Measurements from ENCODE around the gene EPG5.

Gene EPG5

DNA sequence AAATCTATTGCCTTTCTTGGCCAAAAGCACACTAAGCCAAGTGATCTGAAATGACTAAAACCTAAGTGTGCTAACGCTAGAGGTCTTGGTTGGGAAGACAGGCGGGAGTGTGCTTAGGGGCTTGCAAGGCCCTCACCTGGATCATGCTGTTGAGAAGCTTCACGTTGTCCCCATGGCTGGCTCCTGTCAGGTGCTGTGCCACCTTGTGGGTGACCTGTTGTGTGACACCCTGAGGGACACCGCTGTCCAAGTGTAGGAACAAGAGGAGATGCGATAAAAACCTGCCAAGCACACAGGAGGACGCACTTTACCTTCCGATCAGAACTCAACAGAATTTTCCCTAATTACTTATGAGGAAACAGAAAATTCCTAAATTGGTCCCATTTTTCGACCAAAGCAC lies 50.8 kb downstream of the EPG5 start:
- no peak for DNase-seq

DNA sequence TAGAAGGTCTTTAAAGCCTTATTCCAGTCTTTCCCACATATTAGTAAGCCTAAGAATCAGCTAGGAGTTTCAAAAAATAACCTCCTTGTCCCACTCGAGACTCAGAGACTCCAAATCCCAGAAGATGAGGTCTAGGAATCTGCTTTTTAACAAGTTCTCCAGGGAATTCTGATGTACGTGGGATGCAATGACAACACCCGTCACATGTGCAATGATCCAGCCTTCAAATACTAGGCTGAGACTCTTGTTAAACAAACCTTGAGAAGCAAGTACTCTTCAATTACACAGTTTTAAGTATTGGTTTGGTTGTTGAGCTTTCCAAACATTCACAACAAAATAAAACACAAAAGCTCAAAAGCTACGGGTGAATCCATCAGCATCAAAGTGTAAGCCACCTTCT lies 53.9 kb downstream of the EPG5 start:
- no peak for DNase-seq

DNA sequence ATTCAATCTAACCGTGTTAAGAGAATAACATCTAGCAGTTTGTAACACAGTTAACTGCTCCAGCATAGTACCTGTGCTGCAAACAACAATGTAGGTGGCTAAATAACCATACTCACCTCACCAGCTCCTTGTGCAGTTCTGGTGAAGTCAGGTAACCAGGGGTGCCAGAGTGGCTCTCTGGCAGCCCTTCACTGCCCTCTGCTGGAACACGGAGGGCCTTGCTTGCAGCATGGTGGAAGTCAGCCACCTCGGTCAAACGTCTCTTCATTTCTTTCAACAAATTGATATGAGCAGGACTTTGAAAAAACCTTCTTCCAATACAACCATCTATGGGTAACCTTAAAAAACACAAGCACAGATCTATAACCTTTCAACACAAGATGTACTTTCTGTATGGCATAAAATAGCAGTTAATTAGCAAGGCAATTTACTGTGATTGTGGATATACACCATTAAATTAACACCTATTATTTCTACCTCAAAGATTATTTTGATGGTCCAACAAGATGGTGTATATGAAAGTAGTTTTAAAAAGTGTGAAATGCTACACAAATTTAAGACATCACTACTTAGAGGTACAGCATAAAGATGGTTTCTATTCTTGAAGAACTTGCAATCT lies 56.6 kb downstream of the EPG5 start:
- DNase-seq: peak; percentile 48

DNA sequence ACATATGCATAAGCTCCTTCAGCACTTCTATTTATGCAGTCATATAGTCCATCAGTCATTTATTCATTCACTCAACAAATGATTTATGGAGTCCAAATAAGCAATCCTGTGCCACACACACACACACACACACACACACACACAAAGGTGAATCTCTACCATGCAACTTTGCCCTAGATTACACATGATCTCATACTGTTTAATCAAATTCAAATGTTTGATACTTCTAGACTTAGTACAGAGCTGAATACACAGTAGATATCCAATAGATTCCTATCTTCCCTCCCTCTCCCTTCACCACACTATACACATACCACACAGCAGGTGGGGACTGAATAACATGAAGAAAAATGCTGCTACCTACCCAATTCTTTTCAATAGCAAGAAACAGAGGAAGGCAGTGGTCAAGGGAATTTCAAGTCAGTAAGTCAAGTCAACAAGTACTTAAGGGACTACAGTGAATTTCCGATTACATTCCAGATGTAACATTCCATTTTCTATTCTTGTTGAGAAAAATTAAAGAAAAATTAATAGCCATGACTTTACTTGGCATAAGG lies 65.4 kb downstream of the EPG5 start:
- no peak for DNase-seq

DNA sequence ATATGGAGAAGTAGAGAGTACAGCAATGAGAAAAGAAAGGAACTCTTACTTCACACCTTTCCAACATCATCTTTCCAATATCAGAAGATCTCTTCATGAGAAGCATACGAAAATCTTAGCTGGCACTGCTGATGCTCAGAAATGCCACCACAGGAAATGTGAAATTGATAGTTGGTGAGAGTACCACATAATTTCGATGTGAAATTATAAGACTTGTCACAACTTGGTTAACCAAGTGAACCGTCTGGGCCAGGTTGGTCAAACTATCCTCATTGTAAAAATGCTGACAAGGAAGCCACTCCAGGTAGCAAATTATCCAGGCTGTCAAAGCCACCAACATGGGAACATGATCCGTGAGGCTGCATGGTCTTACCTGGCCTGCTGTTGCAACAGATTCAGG lies 66.5 kb downstream of the EPG5 start:
- DNase-seq: no peak

DNA sequence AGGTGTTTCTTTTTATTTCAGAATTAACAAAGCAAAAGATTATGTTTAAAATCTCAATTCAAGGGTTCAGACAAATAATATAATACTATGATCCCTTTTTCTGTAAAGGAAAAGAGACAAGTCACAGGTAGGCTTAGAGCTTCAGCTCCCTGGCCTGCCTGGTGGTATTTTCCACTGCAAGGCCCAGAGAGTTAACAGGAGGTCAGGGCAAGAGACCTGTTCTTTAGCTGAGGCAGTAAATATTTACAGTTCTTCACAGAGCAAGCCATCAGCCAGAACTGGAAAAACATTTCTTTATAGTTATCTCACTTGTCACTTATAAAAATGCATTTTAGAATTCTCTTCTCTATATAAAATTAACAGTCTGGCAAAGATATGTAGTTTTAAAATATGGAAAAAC lies 70.1 kb downstream of the EPG5 start:
- DNase-seq: no peak

DNA sequence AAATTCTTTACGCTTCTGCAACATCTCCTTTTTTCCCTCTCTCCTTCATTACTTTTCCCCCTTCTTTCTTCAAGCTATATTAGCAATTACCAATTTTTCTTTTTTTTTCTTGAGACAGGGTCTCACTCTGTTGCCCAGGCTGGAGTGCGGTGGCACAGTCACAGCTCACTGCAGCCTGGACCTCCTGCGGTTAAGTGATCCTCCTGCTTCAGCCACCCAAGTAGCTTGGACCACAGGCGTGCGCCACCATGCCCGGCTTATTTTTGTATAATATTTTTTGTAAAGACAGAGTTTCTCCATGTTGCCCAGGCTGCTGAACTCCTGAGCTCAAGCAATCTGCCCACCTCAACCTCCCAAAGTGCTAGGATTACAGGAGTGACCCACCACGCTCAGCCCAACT lies 70.7 kb downstream of the EPG5 start:
- DNase-seq: no peak

DNA sequence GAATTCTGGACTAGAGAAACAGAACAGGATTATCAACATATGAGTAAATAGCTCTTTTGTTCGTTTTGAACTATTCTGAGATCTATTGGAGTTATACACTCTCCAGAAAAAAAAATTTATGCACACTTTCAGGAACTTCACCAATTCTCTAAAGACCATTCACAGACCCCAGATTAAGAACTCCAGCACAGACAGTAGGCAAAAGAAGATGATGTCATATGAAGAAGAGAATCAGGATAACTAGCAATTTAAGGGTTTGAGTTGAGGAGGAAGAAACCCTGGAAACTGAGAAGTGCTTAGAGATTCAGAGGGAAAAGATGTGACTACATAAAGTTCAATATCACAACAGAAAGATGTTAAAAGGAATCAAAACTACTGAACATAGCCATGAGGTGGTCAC lies 71.8 kb downstream of the EPG5 start:
- no peak for DNase-seq

DNA sequence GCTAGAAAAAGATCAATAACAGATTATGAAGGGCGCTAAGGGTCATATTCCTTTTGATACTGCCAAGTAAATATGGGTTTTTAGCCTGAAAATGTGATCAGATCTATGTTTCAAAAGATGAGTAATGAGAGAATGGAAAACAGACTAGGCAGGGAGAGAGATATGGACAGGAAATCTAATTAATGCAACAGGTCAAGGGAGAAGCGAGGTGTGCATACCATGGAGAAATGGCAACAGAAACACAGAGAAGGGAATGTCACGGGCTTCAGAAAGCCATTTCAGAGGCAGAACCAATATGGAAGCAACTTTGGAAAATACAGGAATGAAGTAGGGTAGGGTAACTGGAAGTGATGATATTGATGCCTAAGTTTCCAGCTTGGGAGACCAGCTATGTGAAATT lies 72.3 kb downstream of the EPG5 start:
- no peak for DNase-seq

DNA sequence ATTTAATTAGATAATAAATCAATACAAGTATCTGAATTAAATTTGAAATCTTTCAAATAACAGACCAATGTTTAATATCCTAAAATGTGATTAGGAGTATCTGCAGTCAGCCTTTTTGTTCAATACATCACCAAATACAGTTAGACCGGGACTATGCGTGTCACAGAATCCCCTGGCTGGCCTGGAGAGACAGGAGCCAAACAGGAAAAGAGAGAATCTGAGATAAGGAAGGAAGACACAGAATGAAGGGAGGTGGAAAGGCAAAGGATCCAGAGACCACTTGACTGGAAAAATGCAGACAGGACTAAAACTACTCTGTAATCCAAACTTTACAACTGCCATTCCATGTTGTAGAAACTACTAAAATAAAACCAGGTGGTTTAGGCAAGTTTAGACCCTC lies 75.3 kb downstream of the EPG5 start:
- no peak for DNase-seq

DNA sequence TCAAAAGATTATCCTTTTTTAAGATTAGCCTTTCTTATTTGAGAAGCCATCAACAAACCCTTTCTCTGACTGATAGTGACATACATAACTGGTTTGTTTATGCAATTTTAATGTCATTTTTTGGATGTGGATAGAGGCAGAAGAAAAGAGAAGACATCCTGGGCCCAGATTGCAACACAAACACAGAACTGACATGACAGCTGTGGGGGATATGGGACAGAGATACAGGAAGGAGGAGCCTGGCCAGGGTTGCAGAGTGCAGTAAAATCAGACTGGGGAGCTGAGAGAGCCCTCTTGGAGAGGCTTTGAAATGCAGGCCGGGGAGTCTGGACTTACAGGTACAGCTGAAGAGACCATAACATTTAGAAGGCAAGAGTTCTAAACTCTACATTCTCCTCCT lies 76.5 kb downstream of the EPG5 start:
- no peak for DNase-seq

DNA sequence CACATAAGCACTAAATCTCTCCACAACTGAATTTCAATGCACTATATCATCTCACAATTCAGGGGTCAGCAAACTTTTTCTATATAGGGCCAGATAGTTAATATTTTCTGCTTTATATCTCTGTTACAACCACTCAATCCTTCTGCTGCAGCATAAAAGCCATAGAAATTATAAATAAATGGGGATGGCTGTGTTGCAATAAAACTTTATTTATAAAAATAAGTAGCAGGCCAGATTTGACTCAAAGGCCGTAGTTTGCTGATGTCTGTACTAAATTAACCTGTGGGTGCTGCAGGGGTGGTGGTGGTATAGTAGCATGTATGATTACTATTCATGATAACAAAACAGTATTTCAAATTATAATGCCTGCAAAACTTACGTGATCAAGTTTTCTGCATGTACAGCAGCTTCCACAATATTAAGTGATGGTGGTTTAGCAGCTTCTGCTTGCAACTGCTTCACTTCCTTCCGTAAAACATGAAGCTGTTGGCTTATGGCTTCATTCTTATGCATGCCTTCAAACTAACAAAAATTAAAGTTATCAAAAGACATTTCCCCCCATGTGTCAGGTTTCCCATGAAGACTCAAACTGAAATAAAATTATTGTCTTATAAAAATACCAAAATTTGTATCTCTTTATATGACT lies 77.6 kb downstream of the EPG5 start:
- DNase-seq: no peak

DNA sequence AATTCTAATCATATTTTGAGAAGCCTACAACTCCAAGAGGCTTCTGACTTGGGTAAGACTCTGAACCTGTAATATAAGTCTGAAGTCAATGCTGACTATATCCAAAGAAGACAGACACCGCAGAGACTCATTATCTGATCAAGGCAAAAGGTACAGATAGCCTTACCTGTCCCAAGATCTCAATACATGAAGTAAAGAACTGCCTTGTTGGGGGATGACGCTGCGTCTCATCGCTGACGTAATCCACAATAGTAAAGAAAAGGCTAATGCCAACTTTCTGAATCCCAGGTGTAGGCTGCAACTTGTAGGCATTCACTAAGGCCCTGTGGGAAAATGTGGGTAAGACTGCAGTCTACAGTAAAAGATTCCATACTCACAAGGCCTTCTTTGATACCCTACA lies 79.5 kb downstream of the EPG5 start:
- DNase-seq: no peak

DNA sequence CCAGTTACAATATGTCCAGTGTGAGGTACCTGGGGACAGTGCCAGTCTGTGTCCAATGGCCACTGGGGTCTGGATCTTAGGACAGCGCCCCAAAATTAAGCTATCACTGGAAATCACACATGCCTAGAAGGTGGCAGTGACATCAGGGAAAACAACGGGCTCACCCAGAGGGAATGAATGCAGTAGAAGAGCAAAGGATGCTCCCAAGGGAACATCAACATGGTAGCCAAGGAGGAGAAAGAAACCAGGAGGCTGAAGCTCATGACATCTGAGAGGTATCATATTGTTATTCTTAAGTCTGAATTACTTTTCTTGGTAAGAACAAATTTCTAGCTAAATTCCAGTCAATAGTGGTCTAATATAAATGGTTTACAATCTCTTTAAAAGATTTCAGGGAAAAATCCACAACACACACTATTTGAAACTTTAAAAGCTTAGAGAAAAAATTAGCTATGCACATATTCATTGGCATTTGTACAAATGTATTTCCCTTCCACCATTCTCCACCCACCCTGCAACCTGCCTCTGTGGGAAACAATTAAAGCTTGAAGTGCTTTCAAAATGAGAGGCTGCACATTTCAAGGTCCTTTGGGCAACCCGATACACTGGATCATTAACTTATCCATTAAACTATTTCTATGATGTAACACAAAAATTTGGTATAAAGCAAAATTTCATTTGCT lies 86.1 kb downstream of the EPG5 start:
- DNase-seq: no peak

DNA sequence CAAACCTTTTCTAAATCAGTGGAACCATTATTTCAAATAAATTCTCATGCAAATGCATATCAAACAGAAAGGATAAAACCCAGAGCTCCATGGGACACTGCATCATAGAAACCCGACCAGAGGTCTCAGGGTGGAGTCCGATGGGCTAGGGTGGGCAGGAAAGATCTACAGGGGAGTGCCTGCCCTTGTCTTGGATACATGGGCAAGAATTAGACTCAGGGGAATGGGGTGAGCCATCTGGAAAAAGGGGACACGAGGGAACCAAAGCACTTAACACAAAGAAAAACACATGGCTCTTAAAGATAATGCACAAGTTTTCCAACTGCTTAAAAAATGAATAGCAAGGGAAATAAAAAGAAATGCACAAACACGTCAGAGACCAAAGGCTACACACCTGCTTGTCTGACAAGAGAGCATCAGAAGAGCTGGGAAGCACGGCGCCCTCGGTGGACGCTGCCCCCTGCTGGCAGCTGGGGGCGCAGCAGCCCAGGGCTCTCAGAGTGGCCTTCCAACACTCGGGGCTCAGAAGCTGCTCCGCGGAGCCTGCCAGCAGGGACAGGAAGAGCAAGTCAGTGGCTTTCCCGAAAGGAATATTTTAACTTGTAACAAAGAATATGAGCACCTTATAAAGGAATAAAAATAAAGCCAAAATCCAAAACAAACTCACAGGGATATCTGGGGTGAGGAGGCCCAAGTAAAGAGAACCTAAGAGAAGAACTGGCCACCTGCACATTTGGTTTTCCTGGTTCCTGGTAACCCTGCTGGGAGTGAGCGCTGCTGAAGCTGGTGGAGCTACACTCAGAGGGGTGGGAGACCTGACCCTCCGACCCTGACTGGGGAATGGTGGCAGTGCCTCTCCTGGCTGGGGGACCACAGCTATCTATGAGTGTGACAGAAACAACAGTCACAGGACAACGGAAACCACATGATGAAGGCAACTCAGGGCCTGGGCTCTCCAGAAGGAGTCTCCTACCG lies 87.2 kb downstream of the EPG5 start:
- DNase-seq: peak; percentile 63

DNA sequence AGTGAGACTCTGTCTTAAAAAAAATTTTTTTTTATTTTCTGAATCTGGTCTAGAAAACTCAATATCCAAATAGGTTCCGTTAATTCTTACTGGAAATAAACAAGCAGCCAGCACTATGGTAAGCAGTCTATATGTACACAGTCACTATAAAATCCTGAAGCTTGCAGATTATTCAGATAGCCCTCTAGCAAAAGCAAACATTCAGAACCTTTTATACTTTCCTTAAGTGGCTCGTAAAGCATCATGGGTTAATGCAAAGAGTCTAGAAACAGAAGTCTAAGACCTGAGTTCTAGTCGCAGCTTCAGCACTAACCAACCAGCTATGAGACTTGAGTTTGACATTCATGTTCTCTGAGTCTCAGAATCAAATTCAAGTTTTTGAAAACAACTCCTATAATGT lies 89.7 kb downstream of the EPG5 start:
- no peak for DNase-seq

DNA sequence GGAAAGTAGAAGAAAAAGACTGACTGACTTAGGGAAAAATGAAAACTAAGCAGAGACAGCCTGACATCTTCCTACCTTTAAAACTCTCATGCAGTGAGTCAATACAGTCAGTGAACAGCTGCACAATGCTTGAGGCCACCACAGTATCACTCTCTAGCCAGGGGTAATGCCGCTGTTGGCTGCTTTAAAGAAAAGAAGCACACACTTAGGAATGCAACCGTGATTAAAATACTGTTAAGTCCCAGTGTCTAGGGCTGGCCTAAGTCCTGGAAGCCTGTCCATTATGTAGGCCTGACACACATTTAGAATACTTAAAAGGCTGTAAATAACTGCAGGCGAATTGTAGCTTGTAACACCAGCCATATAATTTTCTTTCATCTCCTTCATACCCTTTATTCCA lies 91.0 kb downstream of the EPG5 start:
- DNase-seq: no peak

DNA sequence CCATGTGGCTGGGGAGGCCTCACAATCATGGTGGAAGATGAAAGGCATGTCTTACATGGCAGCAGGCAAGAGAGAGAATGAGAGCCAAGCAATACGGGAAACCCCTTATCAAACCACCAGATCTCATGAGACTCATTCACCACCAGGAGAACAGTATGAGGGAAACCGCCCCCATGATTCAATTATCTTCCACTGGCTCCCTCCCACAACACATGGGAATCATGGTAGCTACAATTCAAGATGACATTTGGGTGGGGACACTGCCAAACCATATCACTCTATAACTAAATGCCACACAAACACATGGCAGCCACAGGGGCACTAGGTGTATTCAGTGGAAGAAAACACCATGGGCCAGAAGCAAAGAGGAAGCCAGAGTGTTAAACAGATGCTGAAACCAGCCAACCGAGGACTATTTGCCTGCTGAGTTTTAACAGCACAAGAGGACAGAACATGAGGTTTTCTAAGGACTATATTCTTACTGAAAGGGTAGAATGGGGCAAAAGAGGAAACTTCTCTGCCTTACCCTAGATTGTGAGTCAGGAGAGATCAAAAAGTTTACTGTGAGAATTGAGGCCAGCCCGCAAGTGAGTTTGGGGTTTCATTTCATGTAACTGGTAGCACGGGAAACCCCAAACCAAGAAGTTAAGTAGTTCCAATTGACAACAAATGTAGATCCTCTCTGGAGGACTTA lies 92.5 kb downstream of the EPG5 start:
- peak; percentile 23 for DNase-seq

DNA sequence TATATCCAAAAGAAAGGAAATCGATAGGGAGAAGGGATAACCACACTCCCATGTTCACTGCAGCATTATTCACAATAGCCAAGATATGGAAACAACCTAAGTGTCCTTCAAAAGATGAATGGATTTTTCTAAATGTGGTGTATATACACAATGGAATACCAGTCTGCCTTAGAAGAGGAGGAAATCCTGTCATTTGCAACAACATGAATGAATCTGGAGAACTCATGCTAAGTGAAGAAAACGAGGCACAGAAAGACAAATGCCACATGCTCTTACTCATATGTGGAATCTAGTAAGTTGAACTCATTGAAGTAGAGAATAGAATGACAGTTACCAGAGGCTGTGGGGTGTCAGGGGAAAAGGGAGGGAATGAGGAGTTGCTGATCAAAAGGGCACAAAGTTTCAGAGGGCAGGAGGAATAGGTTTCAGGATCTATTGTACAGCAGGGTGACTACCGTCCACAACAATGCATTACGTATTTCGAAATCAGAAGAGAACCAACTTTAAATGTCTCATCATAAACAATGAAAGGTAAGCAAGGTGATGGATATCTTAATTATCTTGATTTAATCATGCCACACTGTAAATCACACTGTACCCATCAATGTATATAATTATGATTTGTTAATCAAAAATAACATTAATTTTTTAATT lies 95.6 kb downstream of the EPG5 start:
- DNase-seq: no peak

DNA sequence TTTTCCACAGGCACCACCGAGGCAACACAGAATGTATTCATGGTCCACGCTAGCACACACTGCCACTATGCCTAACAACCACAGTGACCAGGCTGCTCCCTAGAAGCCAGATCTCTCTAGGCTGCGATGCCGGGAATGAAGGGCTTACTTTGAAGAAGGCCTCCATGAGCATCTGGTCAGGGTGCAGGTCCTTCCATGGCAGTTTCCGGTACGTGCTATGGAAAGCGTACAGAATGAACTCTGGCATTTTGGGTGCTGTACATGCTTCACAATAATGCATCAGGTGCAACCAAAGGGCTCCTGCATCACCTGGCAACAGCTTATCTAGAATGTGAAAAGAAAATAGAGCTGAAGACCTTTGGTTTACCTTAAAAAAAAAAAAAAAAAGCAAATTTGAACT lies 96.7 kb downstream of the EPG5 start:
- DNase-seq: no peak

DNA sequence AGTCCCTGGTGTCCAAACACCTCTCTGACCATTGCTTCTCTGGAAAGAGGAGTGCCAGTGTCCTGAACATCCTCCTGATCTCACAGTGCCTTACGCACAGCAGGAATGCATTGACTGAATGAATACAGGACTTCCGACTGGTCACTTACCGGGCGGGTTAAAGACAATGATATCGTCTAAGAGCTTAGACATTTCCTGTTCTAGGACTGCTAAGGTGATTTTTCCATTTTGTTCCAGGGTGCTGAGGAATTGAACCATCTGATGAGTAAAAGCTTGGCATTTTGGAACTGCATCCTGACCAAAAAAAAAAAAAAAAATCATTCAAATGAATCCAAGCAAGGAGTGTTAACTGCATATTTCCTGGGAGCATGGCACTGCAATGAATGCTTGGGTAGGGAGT lies 101.7 kb downstream of the EPG5 start:
- no peak for DNase-seq

DNA sequence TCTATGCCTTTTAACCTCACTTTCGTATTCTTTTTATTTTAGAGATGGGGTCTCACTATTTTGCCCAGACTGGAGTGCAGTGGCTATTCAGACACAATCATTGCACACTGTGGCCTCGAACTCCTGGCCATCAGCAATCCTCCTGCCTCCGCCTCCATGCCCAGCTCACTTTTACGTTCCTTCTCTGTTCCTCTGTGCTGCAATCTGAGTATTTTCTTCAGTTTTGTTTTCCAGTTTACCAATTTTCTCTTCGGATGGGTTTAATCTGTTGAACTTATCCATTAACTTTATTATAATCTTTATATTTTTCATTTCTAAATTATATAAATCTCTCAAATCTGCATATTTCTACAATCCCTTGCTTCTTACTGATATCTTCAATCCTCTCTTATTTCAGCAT lies 103.0 kb downstream of the EPG5 start:
- DNase-seq: no peak
